Astrocyte (in vitro differentiated cells and primary cell): ENCODE data around the gene AMOTL1. TPM values are rescaled to one million over a fixed set of nuclear protein-coding genes. Genes with fewer than 3 reads are reported as not detected.

Source experiments
- DNase-seq: peaks from one replicate; pipeline ENCODE4 v3.0.0-alpha.2; 2010; ENCODE audit warnings: low read depth
- FAIRE-seq: peaks from 2 replicates; lab custom pipeline; 2011; peaks lifted over from hg19 to GRCh38; lab: Jason Lieb, UNC
- H2AFZ ChIP-seq: 2 replicates; pipeline ENCODE4 v1.6.0; 2012; ENCODE audit warnings: low read depth, low read length, inconsistent platforms
- H3K27ac ChIP-seq: 2 replicates; pipeline ENCODE4 v1.5.1; 2011; ENCODE audit warnings: low read depth, low read length, inconsistent platforms
- H3K27me3 ChIP-seq: 2 replicates; pipeline ENCODE4 v1.6.0; 2011; ENCODE audit warnings: low read length, inconsistent platforms; ENCODE audit not compliant: insufficient read depth
- H3K36me3 ChIP-seq: 2 replicates; pipeline ENCODE4 v1.5.1; 2011; ENCODE audit warnings: low read length, inconsistent platforms; ENCODE audit not compliant: insufficient read depth
- H3K4me1 ChIP-seq: 2 replicates; pipeline ENCODE4 v1.5.1; 2011; ENCODE audit warnings: low read length, inconsistent platforms; ENCODE audit not compliant: insufficient read depth
- H3K4me2 ChIP-seq: 2 replicates; pipeline ENCODE4 v1.6.0; 2012; ENCODE audit warnings: low read length, inconsistent platforms
- H3K4me3 ChIP-seq: 2 replicates; pipeline ENCODE4 v1.5.1; 2011; ENCODE audit warnings: low read depth, mild to moderate bottlenecking, low read length, inconsistent platforms; ENCODE audit not compliant: insufficient read depth
- H3K79me2 ChIP-seq: 2 replicates; pipeline ENCODE4 v1.6.0; 2012; ENCODE audit warnings: mild to moderate bottlenecking, low read length, inconsistent platforms; ENCODE audit not compliant: insufficient read depth
- H3K9ac ChIP-seq: 2 replicates; pipeline ENCODE4 v1.6.0; 2012; ENCODE audit warnings: mild to moderate bottlenecking, low read length, inconsistent platforms
- H3K9me3 ChIP-seq: 2 replicates; pipeline ENCODE4 v1.5.1; 2012; ENCODE audit warnings: low read depth, mild to moderate bottlenecking, low read length, inconsistent platforms; ENCODE audit not compliant: insufficient read depth
- H4K20me1 ChIP-seq: 2 replicates; pipeline ENCODE4 v1.6.0; 2012; ENCODE audit warnings: low read length, inconsistent platforms; ENCODE audit not compliant: insufficient read depth
- H3K27ac Mint-ChIP-seq: one replicate; pipeline ENCODE4 v1.8.0; 2021; ENCODE audit warnings: mild to moderate bottlenecking, mixed read lengths; ENCODE audit not compliant: unreplicated experiment
- H3K27me3 Mint-ChIP-seq: one replicate; pipeline ENCODE4 v1.8.0; 2021; ENCODE audit warnings: low read depth, mixed read lengths; ENCODE audit not compliant: unreplicated experiment
- H3K36me3 Mint-ChIP-seq: one replicate; pipeline ENCODE4 v1.8.0; 2021; ENCODE audit warnings: low read depth, mixed read lengths; ENCODE audit not compliant: unreplicated experiment
- H3K4me1 Mint-ChIP-seq: one replicate; pipeline ENCODE4 v1.8.0; 2021; ENCODE audit warnings: low read depth, mixed read lengths; ENCODE audit not compliant: unreplicated experiment
- H3K4me3 Mint-ChIP-seq: one replicate; pipeline ENCODE4 v1.8.0; 2021; ENCODE audit warnings: mild to moderate bottlenecking, moderate library complexity, mixed read lengths; ENCODE audit not compliant: unreplicated experiment
- H3K9me3 Mint-ChIP-seq: one replicate; pipeline ENCODE4 v1.8.0; 2021; ENCODE audit warnings: mild to moderate bottlenecking, mixed read lengths; ENCODE audit not compliant: unreplicated experiment
- EZH2 ChIP-seq: IDR thresholded peaks from 2 replicates; pipeline ENCODE4 v1.6.1; 2012; ENCODE audit warnings: mild to moderate bottlenecking, low read length, inconsistent platforms; ENCODE audit not compliant: insufficient read depth
- total RNA-seq: library from RNA; stranded (reverse); gene quantifications from 2 replicates; pipeline ENCODE4 v1.2.1, GENCODE V29; 2021
- TF ChIP-seq, protein P1 (sequence below): IDR thresholded peaks from 2 replicates; pipeline ENCODE4 v1.5.1; 2011; ENCODE audit warnings: low read depth, mild to moderate bottlenecking, inconsistent platforms, low read length, moderate library complexity; ENCODE audit not compliant: insufficient read depth

AMOTL1 gene
- total RNA-seq, 1 donor from 2014 or later: 47.8 TPM

- Mint-ChIP-seq H3K27ac (no peak overlapping the region), H3K4me1 (peaks cover 20% of the 10 kb centered on the region)
- H3K4me1 ChIP-seq: peaks cover 21% of the 10 kb centered on the region
Measured at GRCh38 chr11:94770563-94771120, 2.5 kb downstream of the AMOTL1 start.

GRCh38 chr11:94771390-94771789 is 3.2 kb downstream of the AMOTL1 start:
- H3K4me3 ChIP-seq: no peak overlapping the region
- H3K27ac ChIP-seq: no peak overlapping the region
- H3K27me3 Mint-ChIP-seq: no peaks in the 10 kb centered on the region
- peaks cover 24% of the 10 kb centered on the region for H3K4me1 Mint-ChIP-seq
- no peaks in the 10 kb centered on the region for H3K36me3 ChIP-seq
- FAIRE-seq (no peak), DNase-seq (no peak)
- no peak overlapping the region for H3K4me3 Mint-ChIP-seq
- H3K9me3 ChIP-seq: no peaks in the 10 kb centered on the region
- no peak overlapping the region for H3K27ac Mint-ChIP-seq
- no peak overlapping the region for H3K9ac ChIP-seq
- H3K36me3 Mint-ChIP-seq: peaks cover 3% of the 10 kb centered on the region
- no peaks in the 10 kb centered on the region for H3K27me3 ChIP-seq
- no peaks in the 10 kb centered on the region for H3K9me3 Mint-ChIP-seq
- H3K79me2 ChIP-seq: peaks cover 81% of the 10 kb centered on the region
- peak overlapping the region; percentile 31 for H3K4me2 ChIP-seq
- peaks cover 66% of the 10 kb centered on the region for H4K20me1 ChIP-seq
- H3K4me1 ChIP-seq: peaks cover 26% of the 10 kb centered on the region
- TF ChIP-seq EZH2: no peak
- TF ChIP-seq, protein P1, sequence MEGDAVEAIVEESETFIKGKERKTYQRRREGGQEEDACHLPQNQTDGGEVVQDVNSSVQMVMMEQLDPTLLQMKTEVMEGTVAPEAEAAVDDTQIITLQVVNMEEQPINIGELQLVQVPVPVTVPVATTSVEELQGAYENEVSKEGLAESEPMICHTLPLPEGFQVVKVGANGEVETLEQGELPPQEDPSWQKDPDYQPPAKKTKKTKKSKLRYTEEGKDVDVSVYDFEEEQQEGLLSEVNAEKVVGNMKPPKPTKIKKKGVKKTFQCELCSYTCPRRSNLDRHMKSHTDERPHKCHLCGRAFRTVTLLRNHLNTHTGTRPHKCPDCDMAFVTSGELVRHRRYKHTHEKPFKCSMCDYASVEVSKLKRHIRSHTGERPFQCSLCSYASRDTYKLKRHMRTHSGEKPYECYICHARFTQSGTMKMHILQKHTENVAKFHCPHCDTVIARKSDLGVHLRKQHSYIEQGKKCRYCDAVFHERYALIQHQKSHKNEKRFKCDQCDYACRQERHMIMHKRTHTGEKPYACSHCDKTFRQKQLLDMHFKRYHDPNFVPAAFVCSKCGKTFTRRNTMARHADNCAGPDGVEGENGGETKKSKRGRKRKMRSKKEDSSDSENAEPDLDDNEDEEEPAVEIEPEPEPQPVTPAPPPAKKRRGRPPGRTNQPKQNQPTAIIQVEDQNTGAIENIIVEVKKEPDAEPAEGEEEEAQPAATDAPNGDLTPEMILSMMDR: no peak
- no peak overlapping the region for H2AFZ ChIP-seq

More at GRCh38 chr11:94770563-94771120, 2.5 kb downstream of the AMOTL1 start:
- Histone ChIP-seq H3K36me3 (no peaks in the 10 kb centered on the region), H4K20me1 (peaks cover 59% of the 10 kb centered on the region), H3K27ac (no peak overlapping the region), H3K9ac (peak overlapping the region; percentile 97), H2AFZ (no peak overlapping the region), H3K4me2 (peak overlapping the region; percentile 91), H3K79me2 (peaks cover 73% of the 10 kb centered on the region), H3K27me3 (no peaks in the 10 kb centered on the region), H3K4me3 (peak overlapping the region; percentile 94), H3K9me3 (no peaks in the 10 kb centered on the region)
- FAIRE-seq (peak; percentile 9), DNase-seq (no peak)
- peak overlapping the region; percentile 97 for H3K4me3 Mint-ChIP-seq
- peaks cover 3% of the 10 kb centered on the region for H3K36me3 Mint-ChIP-seq
- TF ChIP-seq, protein P1: no peak
- TF ChIP-seq EZH2: no peak
- H3K9me3 Mint-ChIP-seq: no peaks in the 10 kb centered on the region
- no peaks in the 10 kb centered on the region for H3K27me3 Mint-ChIP-seq

- DNase-seq: no peak
- peaks cover 29% of the 10 kb centered on the region for H3K4me1 Mint-ChIP-seq
- Histone ChIP-seq H3K27ac (no peak overlapping the region), H3K9ac (no peak overlapping the region), H3K79me2 (peaks cover 86% of the 10 kb centered on the region), H3K4me2 (no peak overlapping the region), H3K27me3 (no peaks in the 10 kb centered on the region), H3K4me3 (no peak overlapping the region), H3K9me3 (no peaks in the 10 kb centered on the region), H3K36me3 (no peaks in the 10 kb centered on the region), H3K4me1 (peaks cover 30% of the 10 kb centered on the region), H2AFZ (no peak overlapping the region), H4K20me1 (peaks cover 70% of the 10 kb centered on the region)
- H3K27ac Mint-ChIP-seq: no peak overlapping the region
- TF ChIP-seq EZH2: no peak
- TF ChIP-seq, protein P1: no peak
- peaks cover 3% of the 10 kb centered on the region for H3K36me3 Mint-ChIP-seq
- H3K9me3 Mint-ChIP-seq: no peaks in the 10 kb centered on the region
- H3K27me3 Mint-ChIP-seq: no peaks in the 10 kb centered on the region
- no peak overlapping the region for H3K4me3 Mint-ChIP-seq
- FAIRE-seq: no peak
Measured at GRCh38 chr11:94771951-94772350, 3.8 kb downstream of the AMOTL1 start.
